DOHH2 (cell line): ENCODE data around the gene RIPK3.

Source experiments
- CTCF ChIP-seq: fragments of 200-600 bp; sonication (generic); IDR thresholded peaks from one replicate; pipeline ENCODE4 v1.5.1; 2014; ENCODE audit warnings: antibody characterized with exemption, mild to moderate bottlenecking, low read depth, low read length; ENCODE audit not compliant: poor library complexity, severe bottlenecking
- EZH2phosphoT487 ChIP-seq: fragments of 200-600 bp; sonication (generic); IDR thresholded peaks from 2 replicates; pipeline ENCODE4 v1.6.1; 2017; ENCODE audit warnings: borderline replicate concordance, mild to moderate bottlenecking, antibody characterized with exemption, low read length, moderate library complexity, mixed read lengths

- no peak for TF ChIP-seq CTCF
- TF ChIP-seq EZH2phosphoT487, result no peak
Measured at GRCh38 chr14:24340606-24341005, 815 bp upstream of the RIPK3 start.
